SK-N-SH (cell line): ENCODE measurements around the gene POP7. TPM values are rescaled to one million over a fixed set of nuclear protein-coding genes. Genes with fewer than 3 reads are reported as not detected.

Source experiments
- CTCF ChIA-PET: fragments of 300-600, 350-600 bp; formaldehyde crosslinking; extraction: SDS; loops from one replicate; lab custom pipeline; 2021; lab: Yijun Ruan, JAX
- POLR2A ChIA-PET: fragments of 350-600 bp; sonication (Branson Sonifier 250); formaldehyde crosslinking; extraction: SDS; loops from one replicate; lab custom pipeline; 2020; ENCODE audit warnings: antibody characterized with exemption, inconsistent platforms; lab: Yijun Ruan, JAX
- DNase-seq: peaks from one replicate; pipeline ENCODE4 v3.0.0; 2012
- H2AFZ ChIP-seq: fragments of 200-600 bp; sonication (generic); 2 replicates; pipeline ENCODE4 v1.8.1; 2016; ENCODE audit warnings: antibody characterized with exemption, mild to moderate bottlenecking, low read depth
- H3F3A ChIP-seq: fragments of 200-600 bp; sonication (generic); replicated peaks from 2 replicates; pipeline ENCODE3; 2016; ENCODE audit warnings: antibody characterized with exemption, mild to moderate bottlenecking; ENCODE audit not compliant: insufficient read depth
- H3K27ac ChIP-seq, 2 experiments: fragments of 200-500 bp in 1 of 2; fragments of 200-600 bp in 1 of 2; sonication (Bioruptor generic) in 1 of 2; sonication (generic), shearing (Covaris generic) in 1 of 2; 2 replicates each; pipeline versions ENCODE4 v1.5.1 to v1.6.1; 2014 to 2016; ENCODE audit warnings: low read depth in 2 of 2, inconsistent platforms in 1 of 2, low read length in 1 of 2, mild to moderate bottlenecking in 1 of 2, mixed read lengths in 1 of 2
- H3K27me3 ChIP-seq: fragments of 200-600 bp; sonication (generic), shearing (Covaris generic); 2 replicates; pipeline ENCODE4 v1.6.1; 2016; ENCODE audit warnings: mixed run types; ENCODE audit not compliant: insufficient read depth
- H3K36me3 ChIP-seq, 2 experiments: fragments of 200-500 bp in 1 of 2; fragments of 200-600 bp in 1 of 2; sonication (Bioruptor generic) in 1 of 2; sonication (generic) in 1 of 2; replicated peaks in 1 of 2; 2 replicates each; pipeline versions ENCODE3 to v1.5.1; 2014 to 2016; ENCODE audit warnings: low read length in 1 of 2, mild to moderate bottlenecking in 1 of 2; ENCODE audit not compliant: insufficient read depth in 2 of 2, control insufficient read depth in 1 of 2
- H3K4me1 ChIP-seq, 2 experiments: fragments of 200-500 bp in 1 of 2; fragments of 200-600 bp in 1 of 2; sonication (Bioruptor generic) in 1 of 2; sonication (generic), shearing (Covaris generic) in 1 of 2; 2 replicates each; pipeline versions ENCODE4 v1.5.1 to v1.6.1; 2014 to 2016; ENCODE audit warnings: low read depth in 1 of 2, low read length in 1 of 2, mixed run types in 1 of 2; ENCODE audit not compliant: insufficient read depth in 2 of 2, control insufficient read depth in 1 of 2
- H3K4me2 ChIP-seq: fragments of 200-600 bp; sonication (generic), shearing (Covaris generic); 2 replicates; pipeline ENCODE4 v1.6.1; 2017; ENCODE audit warnings: mixed run types
- H3K4me3 ChIP-seq, 2 experiments: fragments of 200-500 bp in 1 of 2; fragments of 200-600 bp in 1 of 2; sonication (Bioruptor generic) in 1 of 2; sonication (generic), shearing (Covaris generic) in 1 of 2; 2 replicates each; pipeline versions ENCODE4 v1.5.1 to v1.8.1; 2014 to 2016; ENCODE audit warnings: low read depth in 2 of 2, inconsistent platforms in 1 of 2, low read length in 1 of 2, mild to moderate bottlenecking in 1 of 2, mixed read lengths in 1 of 2, moderate library complexity in 1 of 2
- H3K79me2 ChIP-seq: fragments of 200-600 bp; sonication (generic); 2 replicates; pipeline ENCODE4 v1.8.1; 2017; ENCODE audit warnings: mild to moderate bottlenecking; ENCODE audit not compliant: insufficient read depth
- H3K9ac ChIP-seq: fragments of 200-600 bp; sonication (generic); 2 replicates; pipeline ENCODE4 v1.6.1; 2017; ENCODE audit warnings: mixed run types
- H3K9me2 ChIP-seq: fragments of 200-600 bp; sonication (generic); 2 replicates; pipeline ENCODE4 v1.6.1; 2017; ENCODE audit warnings: mixed run types
- H3K9me3 ChIP-seq: fragments of 200-600 bp; sonication (generic); 2 replicates; pipeline ENCODE4 v1.6.1; 2017; ENCODE audit warnings: mixed run types, mild to moderate bottlenecking, moderate library complexity
- H4K20me1 ChIP-seq: fragments of 200-600 bp; sonication (generic); 2 replicates; pipeline ENCODE4 v1.6.1; 2017; ENCODE audit warnings: mild to moderate bottlenecking, mixed run types; ENCODE audit not compliant: insufficient read depth
- CHD2 ChIP-seq: fragments of 150-350 bp; IDR thresholded peaks from 2 replicates; pipeline ENCODE4 v1.6.1; 2018; ENCODE audit warnings: low read length; ENCODE audit not compliant: partially characterized antibody
- EZH2phosphoT487 ChIP-seq: fragments of 200-600 bp; sonication (generic); IDR thresholded peaks from 2 replicates; pipeline ENCODE4 v1.6.1; 2017; ENCODE audit warnings: low read depth, mixed run types, mild to moderate bottlenecking, antibody characterized with exemption, moderate library complexity, borderline replicate concordance
- FOSL2 ChIP-seq: IDR thresholded peaks from 2 replicates; pipeline ENCODE4 v1.4.0; 2012; ENCODE audit warnings: low read depth, mild to moderate bottlenecking, moderate library complexity, borderline replicate concordance
- FOXJ3 ChIP-seq: sonication (generic); formaldehyde crosslinking; IDR thresholded peaks from 2 replicates; pipeline ENCODE4 v1.5.1; 2020; ENCODE audit warnings: mild to moderate bottlenecking, missing genetic modification reagents
- MXI1 ChIP-seq: IDR thresholded peaks from 2 replicates; pipeline ENCODE4 v1.6.1; 2012; ENCODE audit warnings: mild to moderate bottlenecking, low read depth, low read length, improper control_type of control experiment
- NFIC ChIP-seq: IDR thresholded peaks from 2 replicates; pipeline ENCODE4 v1.4.0; 2012; ENCODE audit warnings: borderline replicate concordance
- PBX3 ChIP-seq: IDR thresholded peaks from 2 replicates; pipeline ENCODE4; 2012
- POLR2AphosphoS5 ChIP-seq: IDR thresholded peaks from 2 replicates; pipeline ENCODE4 v1.6.1; 2012; ENCODE audit warnings: low read depth, low read length
- RCOR1 ChIP-seq: fragments of 150-350 bp; IDR thresholded peaks from 2 replicates; pipeline ENCODE4 v1.6.1; 2017; ENCODE audit warnings: antibody characterized with exemption, low read length
- SIN3A ChIP-seq: IDR thresholded peaks from 2 replicates; pipeline ENCODE4 v1.6.1; 2012; ENCODE audit warnings: low read depth, mild to moderate bottlenecking, low read length, moderate library complexity, borderline replicate concordance
- SMC3 ChIP-seq: IDR thresholded peaks from 2 replicates; pipeline ENCODE4 v1.6.1; 2012; ENCODE audit warnings: low read depth, low read length, improper control_type of control experiment
- TAF1 ChIP-seq: IDR thresholded peaks from 2 replicates; pipeline ENCODE4 v1.6.1; 2012; ENCODE audit warnings: low read depth, mild to moderate bottlenecking, low read length, moderate library complexity, borderline replicate concordance
- TEAD4 ChIP-seq: IDR thresholded peaks from 2 replicates; pipeline ENCODE4 v1.4.0; 2012; ENCODE audit warnings: mild to moderate bottlenecking, borderline replicate concordance; ENCODE audit not compliant: insufficient read depth
- USF1 ChIP-seq: IDR thresholded peaks from 2 replicates; pipeline ENCODE4 v1.4.0; 2012; ENCODE audit warnings: low read depth, borderline replicate concordance
- YY1 ChIP-seq: IDR thresholded peaks from 2 replicates; pipeline ENCODE4 v1.4.0; 2012; ENCODE audit warnings: low read depth, mild to moderate bottlenecking
- ZBTB33 ChIP-seq: IDR thresholded peaks from 2 replicates; pipeline ENCODE4 v1.4.0; 2012; ENCODE audit warnings: low read depth, borderline replicate concordance
- WGBS: methylation state at CpG from one replicate; pipeline ENCODE4 v1.1.6; 2017; ENCODE audit warnings: low lambda C conversion rate; 5-methylcytosine and 5-hydroxymethylcytosine counted together
- polyA plus RNA-seq, 3 experiments: library from polyadenylated mRNA; depleted of rRNA; stranded (reverse); fragments of >200 nt; gene quantifications; 2 replicates each; pipeline ENCODE4 v1.2.3, GENCODE V29; 2012

Gene POP7
- polyA plus RNA-seq, 1 of the 3 experiments (the other 2 are of a cell fraction), result 81.8 TPM

GRCh38 chr7:100708395-100708794 is 2.5 kb downstream of the POP7 start (continued):
- TF ChIP-seq TEAD4, result no peak
- no peak for TF ChIP-seq FOSL2

- Histone ChIP-seq H3K36me3 (peaks cover 0 to 14% of the 10 kb centered on the region in 2 experiments), H3K4me3 (no peak overlapping the region), H3K27me3 (no peaks in the 10 kb centered on the region), H3K9me3 (no peaks in the 10 kb centered on the region), H4K20me1 (no peaks in the 10 kb centered on the region; the same call in 1 of the 2 replicates), H3K9me2 (no peaks in the 10 kb centered on the region), H3K9ac (no peak overlapping the region), H3F3A (peaks cover 2% of the 10 kb centered on the region), H2AFZ (no peak overlapping the region), H3K79me2 (peaks cover 25% of the 10 kb centered on the region), H3K4me1 (peaks cover 6 to 10% of the 10 kb centered on the region in 2 experiments; a peak in 2 of 4 replicates), H3K27ac (no peak overlapping the region), H3K4me2 (no peak overlapping the region)
- 91% methylated on average over 4 of the region's 4 CpGs for WGBS
- no peak for DNase-seq
- POLR2A ChIA-PET, result no interaction called here
- no peak for TF ChIP-seq PBX3
- no peak for TF ChIP-seq MXI1
- no peak for TF ChIP-seq EZH2phosphoT487
- no peak for TF ChIP-seq CHD2
- no peak for TF ChIP-seq ZBTB33
- CTCF ChIA-PET, result interaction anchor here (0.8 to 17.6 kb wide), 5 partner anchors 14 to 141 kb away, joined by 3 to 344 read pairs (median 4); partner anchors contain the start of genes EPHB4, EPO and SLC12A9
These were observed 4.5 kb downstream of the POP7 start for GRCh38 chr7:100710452-100710851.

GRCh38 chr7:100711369-100711768 is 5.4 kb downstream of the POP7 start:
- Histone ChIP-seq H3F3A (no peaks in the 10 kb centered on the region), H4K20me1 (no peaks in the 10 kb centered on the region; the same call in 1 of the 2 replicates), H3K9ac (no peak overlapping the region), H2AFZ (no peak overlapping the region), H3K79me2 (peaks cover 21% of the 10 kb centered on the region), H3K4me2 (no peak overlapping the region), H3K4me3 (no peak overlapping the region), H3K9me2 (no peaks in the 10 kb centered on the region), H3K9me3 (no peaks in the 10 kb centered on the region), H3K36me3 (peaks cover 0 to 14% of the 10 kb centered on the region in 2 experiments), H3K27me3 (no peaks in the 10 kb centered on the region), H3K27ac (no peak overlapping the region), H3K4me1 (peaks cover 6 to 10% of the 10 kb centered on the region in 2 experiments; a peak in 2 of 4 replicates)
- WGBS, result 94% methylated on average over 10 of the region's 11 CpGs
- DNase-seq, result no peak
- ChIA-PET CTCF (interaction anchor here (0.8 to 17.6 kb wide), 6 partner anchors 13 to 140 kb away, joined by 3 to 344 read pairs (median 4); partner anchors contain the start of genes EPO, MOSPD3 and SLC12A9), POLR2A (no interaction called here)
- TF ChIP-seq SMC3 (no peak), FOSL2 (no peak), NFIC (no peak), TEAD4 (no peak), SIN3A (no peak), RCOR1 (no peak), POLR2AphosphoS5 (no peak), USF1 (no peak), YY1 (no peak), TAF1 (no peak), FOXJ3 (CRISPR knock-in tag) (no peak)
